GM12864 (cell line): ENCODE data around the gene RAB21.

ENCODE experiments used
- DNase-seq: peaks from one replicate; pipeline ENCODE4 v3.0.0-alpha.2; 2011; ENCODE audit warnings: low read depth
- H3K4me3 ChIP-seq: 2 replicates; pipeline ENCODE4 v1.5.1; 2011; ENCODE audit warnings: mild to moderate bottlenecking, low read depth, low read length, control low read depth
- CTCF ChIP-seq: IDR thresholded peaks from 2 replicates; pipeline ENCODE4 v1.5.1; 2011; ENCODE audit warnings: low read depth, mild to moderate bottlenecking, moderate library complexity, low read length, control low read depth, inconsistent platforms; ENCODE audit errors: missing control alignments

RAB21 gene

GRCh38 chr12:71732357-71732712 lies 22.3 kb upstream of the RAB21 start:
- DNase-seq, result no peak
- no peak overlapping the region for H3K4me3 ChIP-seq
- TF ChIP-seq CTCF, result no peak

- DNase-seq, result no peak
- no peak overlapping the region for H3K4me3 ChIP-seq
- no peak for TF ChIP-seq CTCF
Observed at GRCh38 chr12:71737197-71737596, 17.5 kb upstream of the RAB21 start.

GRCh38 chr12:71742998-71743397 lies 11.7 kb upstream of the RAB21 start:
- no peak for DNase-seq
- TF ChIP-seq CTCF, result no peak
- no peak overlapping the region for H3K4me3 ChIP-seq

GRCh38 chr12:71744522-71745300 lies 10.0 kb upstream of the RAB21 start:
- H3K4me3 ChIP-seq, result no peak overlapping the region
- TF ChIP-seq CTCF, result no peak
- DNase-seq, result no peak

- no peak overlapping the region for H3K4me3 ChIP-seq
- peak; percentile 70 for TF ChIP-seq CTCF
- peak; percentile 43 for DNase-seq
Observed at GRCh38 chr12:71746974-71747611, 7.6 kb upstream of the RAB21 start.

- DNase-seq, result no peak
Observed at GRCh38 chr12:71748081-71748850, 6.4 kb upstream of the RAB21 start.

More at GRCh38 chr12:71748081-71748850, 6.4 kb upstream of the RAB21 start:
- no peak overlapping the region for H3K4me3 ChIP-seq
- TF ChIP-seq CTCF, result no peak
